K562 (cell line): ENCODE measurements around the gene ARSD. TPM values are rescaled to one million over a fixed set of nuclear protein-coding genes. Genes with fewer than 3 reads are reported as not detected.

Experiments used
- ATAC-seq: fragments of 200-7000 bp; cut with Tn5 transposase; 3 replicates; pipeline ENCODE4 v1.9.1; 2020; ENCODE audit warnings: moderate library complexity
- BruUV-seq: library from RNA; stranded (reverse); fragments of 400-500 nt; replicated peaks from 2 replicates; lab custom pipeline; 2021; lab: Mats Ljungman, UMichigan
- CTCF ChIA-PET: fragments of 300-600 bp; formaldehyde crosslinking; extraction: SDS; loops from one replicate; lab custom pipeline; 2021; ENCODE audit warnings: low intra/inter-chr PET ratio; lab: Yijun Ruan, JAX
- POLR2A ChIA-PET: fragments of 300-600, 350-650 bp; sonication (Branson Sonifier 250); formaldehyde crosslinking; extraction: SDS; loops from one replicate; lab custom pipeline; 2021; ENCODE audit warnings: antibody characterized with exemption, inconsistent platforms; lab: Yijun Ruan, JAX
- DNase-seq, 4 experiments: peaks; one replicate each; pipeline versions ENCODE4 v3.0.0 to v3.0.0-alpha.2; 2011 to 2018; ENCODE audit warnings: low spot score in 3 of 4, mixed read lengths in 3 of 4; ENCODE audit errors: extremely low read depth in 1 of 4
- FAIRE-seq: peaks from 2 replicates; lab custom pipeline; 2011; peaks lifted over from hg19 to GRCh38; lab: Jason Lieb, UNC
- H2AFZ ChIP-seq: 2 replicates; pipeline ENCODE4 v1.6.0; 2011; ENCODE audit warnings: low read depth, low read length, control low read depth, inconsistent platforms
- H3K27ac ChIP-seq: fragments of 200-600 bp; 3 replicates; pipeline ENCODE4 v1.8.0; 2011; ENCODE audit warnings: low read depth, mild to moderate bottlenecking, control low read depth, inconsistent platforms, low read length, moderate library complexity, mixed read lengths; ENCODE audit errors: extremely low read depth
- H3K27me3 ChIP-seq, 2 experiments: fragments of 300-600 bp in 1 of 2; 2 replicates in 1 of 2; 3 replicates in 1 of 2; pipeline versions ENCODE4 v1.6.0 to v1.8.0; 2011; ENCODE audit warnings: inconsistent platforms in 2 of 2, low read length in 2 of 2, mild to moderate bottlenecking in 1 of 2, mixed read lengths in 1 of 2, moderate library complexity in 1 of 2; ENCODE audit not compliant: control insufficient read depth in 2 of 2, insufficient read depth in 2 of 2
- H3K36me3 ChIP-seq: fragments of 300-600 bp; 3 replicates; pipeline ENCODE4 v1.8.0; 2011; ENCODE audit warnings: mild to moderate bottlenecking, low read length, inconsistent platforms; ENCODE audit not compliant: control insufficient read depth, insufficient read depth
- H3K4me1 ChIP-seq, 2 experiments: fragments of 200-600 bp in 1 of 2; replicated peaks in 1 of 2; 2 replicates in 1 of 2; 3 replicates in 1 of 2; pipeline versions ENCODE4 v1.5.1 to v1.8.0; 2011; ENCODE audit warnings: inconsistent platforms in 2 of 2, low read length in 2 of 2, mild to moderate bottlenecking in 1 of 2, mixed read lengths in 1 of 2, moderate library complexity in 1 of 2; ENCODE audit not compliant: control insufficient read depth in 2 of 2, insufficient read depth in 2 of 2
- H3K4me2 ChIP-seq: 2 replicates; pipeline ENCODE4 v1.6.1; 2011; ENCODE audit warnings: low read length, control low read depth, inconsistent platforms, mixed read lengths; ENCODE audit not compliant: insufficient read depth
- H3K4me3 ChIP-seq: fragments of 200-600 bp; sonication (generic), shearing (Covaris generic); 2 replicates; pipeline ENCODE4 v1.5.1; 2016; ENCODE audit warnings: control low read depth, inconsistent platforms
- H3K79me2 ChIP-seq: fragments of 200-600 bp; 3 replicates; pipeline ENCODE4 v1.8.0; 2011; ENCODE audit warnings: low read length, inconsistent platforms; ENCODE audit not compliant: control insufficient read depth, insufficient read depth
- H3K9ac ChIP-seq, 2 experiments: 2 replicates each; pipeline versions ENCODE4 v1.6.0 to v1.6.1; 2011; ENCODE audit warnings: low read depth in 2 of 2, low read length in 2 of 2, control low read depth in 1 of 2, inconsistent platforms in 1 of 2, mild to moderate bottlenecking in 1 of 2, mixed read lengths in 1 of 2; ENCODE audit not compliant: insufficient read depth in 1 of 2
- H3K9me1 ChIP-seq: one replicate; pipeline ENCODE4 v1.6.0; 2011; ENCODE audit warnings: inconsistent platforms, mild to moderate bottlenecking, low read length, moderate library complexity; ENCODE audit not compliant: control insufficient read depth, insufficient read depth
- H3K9me3 ChIP-seq: replicated peaks from 2 replicates; pipeline ENCODE4 v1.5.1; 2011; ENCODE audit warnings: low read depth, low read length, inconsistent platforms; ENCODE audit not compliant: control insufficient read depth, insufficient read depth
- H4K20me1 ChIP-seq: replicated peaks from 2 replicates; pipeline ENCODE4 v1.6.1; 2011; ENCODE audit warnings: low read length, inconsistent platforms, mixed read lengths; ENCODE audit not compliant: control insufficient read depth, insufficient read depth
- EGR1 ChIP-seq: fragments of 450-650 bp; conservative IDR thresholded peaks from 2 replicates; pipeline ENCODE4 v1.6.1; 2017; ENCODE audit warnings: mild to moderate bottlenecking
- HDAC1 ChIP-seq, 2 experiments: fragments of 450-650 bp; IDR thresholded peaks; 2 replicates each; pipeline ENCODE4 v1.6.1; 2016 to 2017; ENCODE audit warnings: inconsistent platforms in 1 of 2, mild to moderate bottlenecking in 1 of 2, moderate library complexity in 1 of 2
- POLR2AphosphoS2 ChIP-seq: IDR thresholded peaks from 2 replicates; pipeline ENCODE4 v1.6.1; 2012; ENCODE audit warnings: low read length, improper control_type of control experiment
- RBM34 ChIP-seq: fragments of 200-400 bp; formaldehyde crosslinking; IDR thresholded peaks from 2 replicates; pipeline ENCODE4 v1.6.1; 2018; ENCODE audit warnings: low read length, borderline replicate concordance; ENCODE audit not compliant: insufficient read depth
- STAT5A ChIP-seq: IDR thresholded peaks from 2 replicates; pipeline ENCODE4 v1.6.1; 2012; ENCODE audit warnings: low read length, inconsistent platforms, borderline replicate concordance
- STAT5B ChIP-seq: fragments of 250-450 bp; sonication (Bioruptor Pico); IDR thresholded peaks from 2 replicates; pipeline ENCODE4 v1.8.0; 2021; ENCODE audit warnings: mild to moderate bottlenecking, inconsistent platforms
- YBX1 ChIP-seq: fragments of 450-650 bp; IDR thresholded peaks from 2 replicates; pipeline ENCODE4 v1.7.1; 2016; ENCODE audit warnings: mild to moderate bottlenecking
- ZNF436 ChIP-seq: fragments of 250-450, 450-650 bp; sonication (Bioruptor Pico); formaldehyde crosslinking; IDR thresholded peaks from 2 replicates; pipeline ENCODE4 v1.7.0; 2020; ENCODE audit warnings: mild to moderate bottlenecking
- WGBS: fragments of 100-300 bp; shearing (Covaris generic); methylation state at CpG from one replicate; pipeline ENCODE4 v1.1.6; 2016; ENCODE audit warnings: low coverage, mixed read lengths; ENCODE audit not compliant: insufficient coverage; ENCODE audit errors: missing lambda C conversion rate; 5-methylcytosine and 5-hydroxymethylcytosine counted together
- in situ Hi-C: fragments of 300-500 bp; cut with MboI; formaldehyde crosslinking; loops from 4 replicates; pipeline ENCODE4 v1.15.0; 2018; ENCODE audit warnings: inconsistent platforms, mixed read lengths
- intact Hi-C: fragments of 100-400 bp; cut with micrococcal nuclease; formaldehyde crosslinking; loops from 2 replicates; pipeline ENCODE4 v1.14.2; 2022
- polyA plus RNA-seq, 8 experiments: library from polyadenylated mRNA; depleted of rRNA in 4 of 8; stranded (reverse) in 5 of 8; unstranded in 3 of 8; fragments of >200 nt; fragmentation: Nextera tagmentation in 2 of 8; fragmentation: Illumina TruSeq in 1 of 8; extraction: Ambion mirVana in 2 of 8; extraction: Trizol in 1 of 8; gene quantifications; 2 replicates each; pipeline versions ENCODE4 v1.2.1 to v1.2.3, GENCODE V29; 2011 to 2014; ENCODE audit warnings: inconsistent platforms in 1 of 8, missing spikeins in 1 of 8
- total RNA-seq, 7 experiments: library from RNA; depleted of rRNA in 6 of 7; stranded (reverse); fragments of >200 nt in 6 of 7; fragmentation: Illumina TruSeq in 2 of 7; extraction: Trizol in 2 of 7; gene quantifications; 2 replicates each; pipeline versions ENCODE4 v1.2.1 to v1.2.3, GENCODE V29; 2011 to 2021; ENCODE audit warnings: low replicate concordance in 1 of 7
- TF ChIP-seq, protein P1 (sequence below), 2 experiments: fragments of 200-800 bp in 1 of 2; sonication (Bioruptor generic) in 1 of 2; sonication (generic) in 1 of 2; formaldehyde crosslinking in 1 of 2; IDR thresholded peaks in 1 of 2; conservative IDR thresholded peaks in 1 of 2; 2 replicates each; pipeline versions ENCODE4 v1.5.0 to v1.6.1; 2016 to 2020; ENCODE audit warnings: missing compliant biosample characterization in 1 of 2, missing genetic modification characterization in 1 of 2, missing genetic modification reagents in 1 of 2
- TF ChIP-seq, protein P2 (sequence below): conservative IDR thresholded peaks from 2 replicates; pipeline ENCODE4 v1.6.1; 2011; ENCODE audit warnings: low read depth, mild to moderate bottlenecking, low read length; ENCODE audit not compliant: control insufficient read depth
- TF ChIP-seq, protein P3 (sequence below), 2 experiments: fragments of 450-650 bp; conservative IDR thresholded peaks; 2 replicates each; pipeline ENCODE4 v1.6.1; 2017; ENCODE audit warnings: mild to moderate bottlenecking in 2 of 2, moderate library complexity in 2 of 2
- TF ChIP-seq, protein P4 (sequence below): IDR thresholded peaks from 3 replicates; pipeline ENCODE4 v1.6.1; 2011; ENCODE audit warnings: borderline replicate concordance, mild to moderate bottlenecking, moderate library complexity; ENCODE audit not compliant: insufficient read length; ENCODE audit errors: extremely low read depth
- TF ChIP-seq, protein P5 (sequence below): fragments of 450-650 bp; IDR thresholded peaks from 2 replicates; pipeline ENCODE4 v1.6.1; 2016

Gene ARSD
- total and polyA plus RNA-seq, 9 of the 15 experiments (the other 6 are each of a cell fraction or from before 2014, with no cell fraction given), result 0.05 to 0.23 (median 0.09) TPM; not detected in 1

DNA sequence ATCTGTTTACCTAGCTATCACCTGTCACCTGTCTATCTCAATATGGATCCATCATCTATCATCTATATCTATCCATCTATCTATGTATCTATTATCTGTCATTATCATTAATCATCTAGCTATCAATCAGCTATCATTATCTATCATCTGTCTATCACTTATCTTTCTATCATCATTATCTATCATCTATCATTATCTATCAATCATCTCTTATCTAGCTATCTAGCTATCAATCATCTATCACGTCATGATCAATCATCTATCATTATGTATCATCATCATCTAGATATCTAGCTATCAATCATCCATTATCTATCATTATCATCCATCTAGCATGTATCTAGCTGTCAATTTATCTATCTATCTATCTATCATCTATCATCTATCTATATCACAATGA is 7.9 kb downstream of the ARSD start:
- no TSS peak for BruUV-seq
- Histone ChIP-seq H3K4me2 (no peak overlapping the region), H3K36me3 (no peaks in the 10 kb centered on the region), H3K27me3 (no peaks in the 10 kb centered on the region), H3K4me3 (no peak overlapping the region), H3K9me1 (no peaks in the 10 kb centered on the region), H4K20me1 (no peaks in the 10 kb centered on the region), H3K79me2 (no peaks in the 10 kb centered on the region), H3K27ac (no peak overlapping the region), H3K9ac (no peak overlapping the region), H2AFZ (no peak overlapping the region), H3K9me3 (no peaks in the 10 kb centered on the region), H3K4me1 (peaks cover 7 to 17% of the 10 kb centered on the region in 2 experiments; a peak in 4 of 5 replicates)
- intact Hi-C loops (no loop called here), in situ Hi-C loops (no loop called here)
- 0% methylated on average over 1 of the region's 1 CpG for WGBS
- FAIRE-seq (no peak), ATAC-seq (no peak), DNase-seq (no peak)
- ChIA-PET CTCF (no interaction called here), POLR2A (interaction anchor here (1.1 kb wide), 1 partner anchor 84 kb away, joined by 3 read pairs; no protein-coding TSS in a partner anchor)
- no peak for TF ChIP-seq STAT5A
- no peak for TF ChIP-seq ZNF436 (CRISPR knock-in tag)
- TF ChIP-seq YBX1, result no peak
- no peak for TF ChIP-seq EGR1
- TF ChIP-seq, protein P1, sequence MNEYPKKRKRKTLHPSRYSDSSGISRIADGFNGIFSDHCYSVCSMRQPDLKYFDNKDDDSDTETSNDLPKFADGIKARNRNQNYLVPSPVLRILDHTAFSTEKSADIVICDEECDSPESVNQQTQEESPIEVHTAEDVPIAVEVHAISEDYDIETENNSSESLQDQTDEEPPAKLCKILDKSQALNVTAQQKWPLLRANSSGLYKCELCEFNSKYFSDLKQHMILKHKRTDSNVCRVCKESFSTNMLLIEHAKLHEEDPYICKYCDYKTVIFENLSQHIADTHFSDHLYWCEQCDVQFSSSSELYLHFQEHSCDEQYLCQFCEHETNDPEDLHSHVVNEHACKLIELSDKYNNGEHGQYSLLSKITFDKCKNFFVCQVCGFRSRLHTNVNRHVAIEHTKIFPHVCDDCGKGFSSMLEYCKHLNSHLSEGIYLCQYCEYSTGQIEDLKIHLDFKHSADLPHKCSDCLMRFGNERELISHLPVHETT (CRISPR knock-in tag; conservative IDR thresholded peaks at IDR 0.05 in 1 of 2, IDR thresholded peaks at IDR 0.05 in 1 of 2), result no peak
- TF ChIP-seq, protein P2, sequence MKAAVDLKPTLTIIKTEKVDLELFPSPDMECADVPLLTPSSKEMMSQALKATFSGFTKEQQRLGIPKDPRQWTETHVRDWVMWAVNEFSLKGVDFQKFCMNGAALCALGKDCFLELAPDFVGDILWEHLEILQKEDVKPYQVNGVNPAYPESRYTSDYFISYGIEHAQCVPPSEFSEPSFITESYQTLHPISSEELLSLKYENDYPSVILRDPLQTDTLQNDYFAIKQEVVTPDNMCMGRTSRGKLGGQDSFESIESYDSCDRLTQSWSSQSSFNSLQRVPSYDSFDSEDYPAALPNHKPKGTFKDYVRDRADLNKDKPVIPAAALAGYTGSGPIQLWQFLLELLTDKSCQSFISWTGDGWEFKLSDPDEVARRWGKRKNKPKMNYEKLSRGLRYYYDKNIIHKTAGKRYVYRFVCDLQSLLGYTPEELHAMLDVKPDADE, result no peak
- TF ChIP-seq, protein P3, sequence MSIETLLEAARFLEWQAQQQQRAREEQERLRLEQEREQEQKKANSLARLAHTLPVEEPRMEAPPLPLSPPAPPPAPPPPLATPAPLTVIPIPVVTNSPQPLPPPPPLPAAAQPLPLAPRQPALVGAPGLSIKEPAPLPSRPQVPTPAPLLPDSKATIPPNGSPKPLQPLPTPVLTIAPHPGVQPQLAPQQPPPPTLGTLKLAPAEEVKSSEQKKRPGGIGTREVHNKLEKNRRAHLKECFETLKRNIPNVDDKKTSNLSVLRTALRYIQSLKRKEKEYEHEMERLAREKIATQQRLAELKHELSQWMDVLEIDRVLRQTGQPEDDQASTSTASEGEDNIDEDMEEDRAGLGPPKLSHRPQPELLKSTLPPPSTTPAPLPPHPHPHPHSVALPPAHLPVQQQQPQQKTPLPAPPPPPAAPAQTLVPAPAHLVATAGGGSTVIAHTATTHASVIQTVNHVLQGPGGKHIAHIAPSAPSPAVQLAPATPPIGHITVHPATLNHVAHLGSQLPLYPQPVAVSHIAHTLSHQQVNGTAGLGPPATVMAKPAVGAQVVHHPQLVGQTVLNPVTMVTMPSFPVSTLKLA (conservative IDR thresholded peaks at IDR 0.05), result no peak
- TF ChIP-seq, protein P4, sequence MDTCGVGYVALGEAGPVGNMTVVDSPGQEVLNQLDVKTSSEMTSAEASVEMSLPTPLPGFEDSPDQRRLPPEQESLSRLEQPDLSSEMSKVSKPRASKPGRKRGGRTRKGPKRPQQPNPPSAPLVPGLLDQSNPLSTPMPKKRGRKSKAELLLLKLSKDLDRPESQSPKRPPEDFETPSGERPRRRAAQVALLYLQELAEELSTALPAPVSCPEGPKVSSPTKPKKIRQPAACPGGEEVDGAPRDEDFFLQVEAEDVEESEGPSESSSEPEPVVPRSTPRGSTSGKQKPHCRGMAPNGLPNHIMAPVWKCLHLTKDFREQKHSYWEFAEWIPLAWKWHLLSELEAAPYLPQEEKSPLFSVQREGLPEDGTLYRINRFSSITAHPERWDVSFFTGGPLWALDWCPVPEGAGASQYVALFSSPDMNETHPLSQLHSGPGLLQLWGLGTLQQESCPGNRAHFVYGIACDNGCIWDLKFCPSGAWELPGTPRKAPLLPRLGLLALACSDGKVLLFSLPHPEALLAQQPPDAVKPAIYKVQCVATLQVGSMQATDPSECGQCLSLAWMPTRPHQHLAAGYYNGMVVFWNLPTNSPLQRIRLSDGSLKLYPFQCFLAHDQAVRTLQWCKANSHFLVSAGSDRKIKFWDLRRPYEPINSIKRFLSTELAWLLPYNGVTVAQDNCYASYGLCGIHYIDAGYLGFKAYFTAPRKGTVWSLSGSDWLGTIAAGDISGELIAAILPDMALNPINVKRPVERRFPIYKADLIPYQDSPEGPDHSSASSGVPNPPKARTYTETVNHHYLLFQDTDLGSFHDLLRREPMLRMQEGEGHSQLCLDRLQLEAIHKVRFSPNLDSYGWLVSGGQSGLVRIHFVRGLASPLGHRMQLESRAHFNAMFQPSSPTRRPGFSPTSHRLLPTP, result no peak
- peak in 1 of 2 experiments; percentile 24; a peak in 1 of 4 replicates for TF ChIP-seq HDAC1 (IDR thresholded peaks at IDR 0.05)
- TF ChIP-seq RBM34, result no peak
- TF ChIP-seq, protein P5, sequence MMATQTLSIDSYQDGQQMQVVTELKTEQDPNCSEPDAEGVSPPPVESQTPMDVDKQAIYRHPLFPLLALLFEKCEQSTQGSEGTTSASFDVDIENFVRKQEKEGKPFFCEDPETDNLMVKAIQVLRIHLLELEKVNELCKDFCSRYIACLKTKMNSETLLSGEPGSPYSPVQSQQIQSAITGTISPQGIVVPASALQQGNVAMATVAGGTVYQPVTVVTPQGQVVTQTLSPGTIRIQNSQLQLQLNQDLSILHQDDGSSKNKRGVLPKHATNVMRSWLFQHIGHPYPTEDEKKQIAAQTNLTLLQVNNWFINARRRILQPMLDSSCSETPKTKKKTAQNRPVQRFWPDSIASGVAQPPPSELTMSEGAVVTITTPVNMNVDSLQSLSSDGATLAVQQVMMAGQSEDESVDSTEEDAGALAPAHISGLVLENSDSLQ, result 0 out of 2 replicates have a peak, but pooled peaks have one; percentile 10
- TF ChIP-seq STAT5B, result no peak
- no peak for TF ChIP-seq POLR2AphosphoS2
